NCI-H146 treated with DMSO at 0.1 percent for 48 hours (cell line): Measurements from ENCODE around the gene GFOD1.
"Not testable (repeated sequence)": the region's sequence is repeated elsewhere in the genome, so short reads cannot be mapped to it uniquely, and the experiment has no call there.

Experiments
- DNase-seq: peaks from one replicate; lab custom pipeline; 2025; ENCODE audit not compliant: unreplicated experiment; lab: John Stamatoyannopoulos, UW

The GFOD1 gene

DNA sequence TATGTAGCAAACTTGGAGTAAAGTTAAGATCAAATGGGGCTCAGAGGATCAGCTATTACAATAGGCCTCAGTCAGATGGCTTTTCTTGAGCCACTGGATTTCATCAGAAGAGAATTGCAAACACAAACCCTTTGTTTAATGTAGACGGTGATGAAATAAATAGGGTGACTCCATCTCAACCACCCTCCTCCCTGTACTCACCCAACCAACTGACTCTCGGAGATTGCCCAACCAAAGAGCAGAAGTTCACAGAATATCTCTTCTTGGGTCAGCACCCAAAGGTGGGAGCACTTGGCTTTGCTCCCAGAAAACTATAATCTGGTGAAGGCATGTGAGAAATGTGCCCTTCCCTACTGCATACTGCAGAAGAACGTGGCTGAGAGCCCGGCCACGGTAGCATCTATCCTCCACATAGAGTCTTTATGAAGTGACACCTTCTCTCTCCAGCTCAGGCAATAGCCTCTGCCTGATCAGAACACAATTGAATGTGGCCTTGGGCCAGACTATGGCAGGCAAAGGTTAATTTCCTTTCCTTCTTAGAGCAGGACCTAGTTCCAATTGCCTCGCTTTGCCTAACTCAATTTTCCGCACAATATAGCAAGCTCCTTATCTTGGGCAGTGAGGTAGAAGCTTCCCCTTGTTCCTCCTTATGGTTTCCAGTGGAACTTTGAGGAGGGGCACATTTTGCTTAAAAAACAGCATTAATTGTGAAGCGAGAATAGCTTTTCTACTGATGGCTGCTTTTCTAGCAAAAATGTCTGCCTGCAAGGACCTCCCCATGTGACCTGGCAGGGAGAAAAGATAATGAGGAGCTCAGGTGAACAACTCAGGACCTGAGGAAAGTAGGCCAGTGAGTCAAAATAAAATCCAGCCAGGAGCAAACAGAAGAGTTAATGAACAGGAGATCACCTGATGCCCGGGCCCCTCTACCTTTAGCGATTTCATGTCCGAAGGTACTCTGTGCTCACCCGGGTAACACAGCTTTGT is 79.4 kb downstream of the GFOD1 start:
- no peak for DNase-seq

DNA sequence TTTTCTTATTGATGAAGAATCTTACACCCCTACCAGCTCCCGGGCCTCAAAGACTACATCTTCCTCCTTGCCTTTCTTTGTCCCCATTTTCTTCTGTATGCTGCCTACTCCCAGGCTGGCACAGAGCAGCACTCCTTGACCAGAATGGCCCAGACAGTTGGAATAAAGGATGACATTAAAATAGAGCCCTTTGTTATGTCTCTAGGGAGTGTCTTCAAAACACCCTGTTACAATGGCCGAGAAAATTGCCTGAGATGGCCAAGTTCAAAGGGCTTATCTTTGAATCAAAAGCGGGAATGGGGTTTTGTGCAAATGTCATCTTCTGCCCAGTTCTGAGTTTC is 80.1 kb downstream of the GFOD1 start:
- DNase-seq, result no peak

DNA sequence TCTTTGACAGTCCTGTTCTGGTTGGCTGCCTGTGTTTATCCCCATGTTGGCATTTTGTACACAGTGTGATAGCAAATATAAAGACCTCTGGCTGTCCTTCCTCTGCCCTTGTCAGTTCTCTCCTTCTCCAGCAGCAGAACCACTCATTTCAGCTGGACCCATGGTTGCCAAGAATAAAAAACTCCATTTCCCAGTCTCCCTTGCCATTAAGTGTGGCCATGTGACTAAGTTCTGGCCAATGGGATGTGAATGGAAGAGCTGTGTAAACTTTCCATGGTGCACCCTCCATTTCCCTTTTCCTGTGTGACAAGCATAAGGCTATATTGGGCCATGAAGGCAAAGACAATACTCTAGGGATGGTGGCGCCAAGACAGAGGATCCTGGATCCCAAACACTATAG is 80.6 kb downstream of the GFOD1 start:
- no peak for DNase-seq

DNA sequence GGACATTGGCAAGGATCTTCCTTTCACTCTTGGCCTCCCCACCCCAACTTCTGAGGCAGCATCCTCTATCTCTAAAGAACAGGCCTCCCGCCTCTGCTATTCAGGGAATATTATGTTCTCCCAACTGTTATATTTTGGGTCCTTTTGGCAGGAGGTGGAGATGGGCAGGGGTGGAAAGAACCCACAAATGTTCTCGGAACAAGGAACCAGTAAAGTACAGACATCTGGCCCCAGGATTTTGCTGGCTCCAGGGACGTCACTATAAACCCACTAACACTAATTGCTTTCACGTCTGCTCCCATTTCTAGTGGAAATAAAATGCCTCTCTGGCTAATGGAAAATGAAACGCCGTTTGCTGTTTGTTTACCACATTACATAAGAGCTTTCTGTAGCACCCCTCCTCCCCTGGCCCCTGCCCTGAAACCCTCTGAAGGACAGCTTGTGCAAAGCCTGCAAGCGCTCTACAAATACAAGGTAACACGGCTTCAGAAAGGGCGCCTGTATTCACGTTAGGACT is 81.4 kb downstream of the GFOD1 start:
- DNase-seq, result no peak

DNA sequence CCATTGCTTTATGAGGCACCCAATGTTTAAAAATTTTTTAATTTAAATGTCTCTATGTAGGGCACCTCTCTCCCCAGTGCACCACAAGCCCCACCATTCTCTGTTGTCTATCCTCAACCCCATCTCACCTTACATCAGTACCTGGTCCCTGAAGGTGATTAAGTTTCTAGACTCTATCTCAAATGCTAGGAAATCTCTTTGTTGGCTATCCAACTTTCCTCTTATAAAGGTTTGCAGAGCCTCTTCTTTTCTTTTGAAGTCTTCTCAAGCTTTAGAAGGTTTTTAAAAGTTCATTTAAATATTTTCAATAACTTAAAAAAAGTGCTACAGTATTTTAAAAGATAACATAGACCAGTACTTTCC is 82.5 kb downstream of the GFOD1 start:
- no peak for DNase-seq

DNA sequence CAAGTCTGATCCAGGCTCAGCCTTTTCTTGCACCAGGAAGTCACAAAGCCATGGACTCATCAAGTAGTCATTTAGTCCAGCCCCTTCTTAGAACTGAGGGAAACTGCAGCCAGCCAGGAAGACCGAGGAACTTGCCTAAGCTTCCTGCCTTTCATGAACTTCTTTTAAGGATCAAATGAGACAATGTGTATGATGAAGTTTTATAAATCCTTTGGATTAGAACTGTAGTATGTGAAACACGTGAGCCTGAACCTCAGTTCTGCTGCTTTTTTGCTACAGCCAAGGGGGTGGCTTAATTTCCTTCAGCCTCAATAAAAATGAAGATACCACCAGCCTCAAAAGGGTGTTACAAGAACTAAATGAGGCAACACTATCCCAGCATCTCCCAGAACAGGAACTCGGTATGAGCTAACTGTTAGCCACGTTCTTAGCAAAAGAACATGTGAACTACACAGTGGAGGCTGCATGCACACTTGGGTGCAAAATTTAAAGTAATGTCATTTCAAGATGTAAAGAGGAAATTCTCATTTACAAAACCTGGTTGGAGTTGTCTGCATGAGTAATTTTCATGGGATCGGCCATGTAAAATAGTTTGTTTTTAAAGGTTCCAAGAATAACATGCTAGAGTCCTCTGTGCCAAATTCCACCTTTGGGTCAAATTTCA is 83.0 kb downstream of the GFOD1 start:
- DNase-seq, result no peak

DNA sequence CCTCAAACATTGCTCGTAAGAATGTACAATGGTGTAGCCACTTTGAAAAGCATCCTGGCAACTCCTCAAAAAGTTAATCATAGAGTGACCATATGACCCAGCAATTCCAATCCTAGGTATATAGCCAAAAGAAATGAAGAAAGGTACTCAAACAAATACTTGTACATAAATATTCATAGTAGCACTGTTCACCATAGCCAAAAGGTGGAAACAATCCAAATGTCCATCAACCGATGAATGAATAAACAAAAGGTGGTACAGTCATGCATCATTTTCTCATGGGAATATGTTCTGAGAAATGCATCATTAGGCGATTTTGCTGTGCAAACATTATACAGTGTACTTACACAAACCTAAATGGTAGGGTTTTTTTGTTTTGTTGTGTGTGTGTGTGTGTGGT is 84.7 kb downstream of the GFOD1 start:
- no peak for DNase-seq

DNA sequence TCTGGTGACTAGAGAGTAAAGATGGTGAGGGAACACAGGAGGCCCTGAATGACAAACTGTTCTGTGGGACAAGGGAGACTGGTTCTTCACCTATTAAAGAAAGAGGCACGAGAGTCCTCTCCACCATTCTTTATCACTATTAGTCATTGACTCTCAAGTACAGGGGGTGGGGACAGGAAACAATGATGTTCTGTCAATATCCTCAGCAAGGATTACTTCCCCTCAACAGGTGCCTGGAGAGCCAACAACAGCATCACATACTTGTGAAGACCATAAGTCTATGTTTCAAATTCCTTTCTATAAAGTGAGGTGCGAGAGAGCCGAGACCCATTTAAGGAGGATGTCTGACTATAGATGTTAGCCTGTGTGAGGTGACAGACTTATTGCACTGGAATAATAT is 86.6 kb downstream of the GFOD1 start:
- no peak for DNase-seq

DNA sequence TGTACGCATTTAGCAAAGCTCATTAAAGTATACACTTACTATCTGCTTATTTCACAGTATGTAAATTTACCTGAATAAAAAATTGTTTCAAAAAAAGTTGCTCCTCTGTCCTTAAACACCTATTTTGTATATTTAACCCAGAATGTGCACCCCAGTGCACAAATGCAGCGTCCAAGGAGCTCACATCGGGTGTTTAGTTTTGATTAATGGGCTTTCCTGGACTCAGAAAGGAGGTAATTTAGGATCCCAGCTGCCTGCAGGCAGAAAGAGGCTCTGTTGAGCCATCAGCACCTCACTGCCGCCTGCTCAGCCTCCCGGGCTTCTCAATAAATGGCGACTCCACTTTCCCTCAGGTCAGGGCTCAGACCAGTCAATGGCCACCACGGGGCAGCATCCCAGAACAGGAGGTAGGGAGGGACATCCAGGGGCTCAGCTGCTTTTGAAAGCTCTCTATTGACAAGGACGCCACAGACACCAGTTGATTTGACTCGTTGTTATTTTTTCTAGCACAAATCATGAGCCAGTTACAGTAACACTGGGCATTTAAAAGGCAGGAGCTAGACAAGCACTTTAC is 88.9 kb downstream of the GFOD1 start:
- DNase-seq, result no peak

DNA sequence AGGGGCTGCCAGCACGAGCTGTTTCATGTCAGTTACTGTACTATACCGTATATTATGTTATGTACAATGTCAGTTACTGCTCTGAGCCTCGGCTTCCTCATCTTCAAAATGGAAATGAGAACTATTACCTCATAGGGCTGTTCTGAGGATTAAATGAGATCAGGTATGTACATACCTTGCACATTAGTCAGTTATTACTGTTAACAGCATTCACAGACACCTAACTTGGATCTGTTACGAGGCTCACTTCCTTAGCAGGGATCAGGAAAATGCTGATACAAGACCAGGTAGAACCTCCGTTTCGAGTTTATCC is 89.4 kb downstream of the GFOD1 start:
- DNase-seq, result no peak

DNA sequence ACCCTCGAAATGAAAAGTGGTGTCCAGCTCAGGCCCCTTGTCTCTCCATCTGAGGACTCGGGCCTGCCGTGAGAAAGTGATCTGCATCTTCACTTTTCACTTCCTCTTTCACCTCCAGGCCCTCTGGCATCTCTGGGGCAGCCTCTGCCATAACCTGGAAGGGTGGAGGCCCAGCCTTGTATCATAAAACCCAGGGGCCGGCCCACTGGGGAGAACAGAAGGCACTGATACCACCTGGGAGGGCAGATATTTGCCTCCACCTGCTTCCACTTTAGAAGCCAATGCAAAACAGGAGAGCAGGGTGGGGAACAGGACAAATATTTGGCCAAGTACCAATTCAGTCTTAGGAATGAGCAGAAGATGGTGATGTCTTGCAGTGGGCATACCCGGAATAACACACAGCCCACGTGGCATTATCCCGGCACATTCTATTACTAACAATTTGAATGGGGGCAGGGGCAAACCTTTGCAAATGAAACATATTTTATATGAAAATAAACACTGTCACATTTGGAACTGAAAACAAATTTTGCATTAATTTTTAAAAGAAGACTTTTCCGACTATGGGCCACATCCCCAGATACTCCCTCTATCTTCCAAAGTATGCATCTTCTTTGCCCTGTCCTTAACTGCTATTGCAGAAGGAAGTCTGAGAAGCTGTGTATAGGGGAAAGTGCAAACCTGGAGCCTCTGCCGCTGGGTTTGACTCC is 89.9 kb downstream of the GFOD1 start:
- no peak for DNase-seq

DNA sequence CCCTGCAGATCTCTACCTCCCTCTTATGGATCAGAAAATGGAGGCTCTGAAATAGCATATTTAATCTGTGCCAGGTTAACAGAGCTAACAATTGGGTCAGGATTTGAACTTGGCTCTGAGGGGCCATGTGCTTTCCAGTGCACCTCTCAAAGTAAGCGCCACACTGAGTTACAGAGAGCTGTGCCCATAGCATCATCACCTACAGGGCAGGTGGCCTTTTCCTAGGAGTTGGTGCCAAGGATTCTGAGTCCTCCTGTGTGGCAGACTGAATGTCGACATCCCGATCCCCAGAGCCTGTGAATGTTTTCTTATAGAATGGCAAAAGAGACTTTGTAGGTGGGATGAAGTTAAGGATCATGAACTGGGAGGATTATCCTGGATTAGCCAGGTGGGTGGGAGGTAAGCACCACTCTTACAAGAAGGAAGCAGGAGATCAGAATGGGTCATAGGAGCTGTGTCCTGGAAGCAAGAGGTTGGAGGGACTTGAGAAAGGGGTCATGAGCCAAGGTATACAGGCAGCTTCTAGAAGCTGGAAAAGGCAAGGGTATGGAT is 91.1 kb downstream of the GFOD1 start:
- DNase-seq, result no peak

DNA sequence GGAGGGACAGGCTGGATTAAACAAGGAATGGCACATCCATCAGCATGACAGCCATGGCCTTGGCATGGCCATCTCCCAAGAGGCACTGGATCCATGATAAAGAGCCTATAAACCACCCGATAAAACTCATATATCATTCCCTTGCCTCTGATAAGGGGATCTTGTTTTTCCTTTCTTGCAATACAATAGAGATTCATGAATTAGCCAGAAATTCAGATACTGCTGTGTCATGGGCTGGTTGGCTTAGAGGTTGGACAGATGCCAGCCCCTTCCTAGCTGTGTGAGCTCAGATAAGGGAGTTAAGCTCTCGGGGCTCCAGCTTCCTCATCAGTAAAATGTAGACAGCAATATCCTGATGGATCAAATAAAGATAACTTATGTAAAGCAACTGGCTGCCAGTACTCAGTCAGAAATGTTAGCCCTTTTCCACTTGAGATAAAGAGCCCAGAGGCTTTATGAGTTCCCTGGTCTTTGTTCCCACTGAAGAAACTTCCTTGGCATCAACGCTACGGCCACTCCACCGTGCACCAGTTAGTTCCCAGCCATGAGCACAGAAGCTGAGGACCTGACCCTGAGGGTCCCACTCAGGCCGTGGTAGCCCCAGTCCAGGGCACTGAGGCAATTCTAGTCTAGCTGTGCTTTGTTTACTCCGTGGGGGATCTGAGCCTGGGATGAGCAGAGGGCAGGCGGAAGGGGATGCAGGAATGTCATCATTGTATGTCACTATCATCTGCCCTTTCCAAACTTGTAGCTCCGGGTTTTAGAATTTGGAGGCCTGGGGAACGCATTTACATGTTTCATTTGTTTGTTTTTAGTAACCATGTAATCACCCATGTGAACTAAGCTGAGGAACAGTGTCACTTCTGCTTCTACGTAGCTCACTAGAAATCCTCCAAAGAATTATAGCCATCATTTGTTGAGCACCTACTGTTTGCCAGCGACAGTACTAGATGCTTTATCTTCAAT is 91.8 kb downstream of the GFOD1 start:
- DNase-seq, result no peak

DNA sequence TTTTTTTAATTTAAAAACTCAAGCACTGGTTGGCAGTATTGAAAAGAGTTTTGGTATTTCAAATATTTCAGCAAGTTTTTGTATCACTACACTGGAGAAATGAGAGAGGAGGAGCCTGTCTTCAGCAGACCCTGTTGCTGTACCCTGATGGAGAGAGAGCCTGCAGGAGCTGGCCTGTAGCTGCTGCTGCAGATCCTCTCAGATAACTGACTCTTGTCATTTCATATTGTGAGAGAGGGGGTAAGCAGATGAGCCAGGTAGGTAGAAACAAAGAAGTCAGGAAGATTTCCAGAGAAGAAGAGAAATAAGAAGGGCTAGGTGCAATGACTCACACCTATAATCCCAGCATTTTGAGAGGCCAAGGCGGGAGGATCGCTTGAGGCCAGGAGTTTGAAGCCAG is 94.9 kb downstream of the GFOD1 start:
- no peak for DNase-seq

DNA sequence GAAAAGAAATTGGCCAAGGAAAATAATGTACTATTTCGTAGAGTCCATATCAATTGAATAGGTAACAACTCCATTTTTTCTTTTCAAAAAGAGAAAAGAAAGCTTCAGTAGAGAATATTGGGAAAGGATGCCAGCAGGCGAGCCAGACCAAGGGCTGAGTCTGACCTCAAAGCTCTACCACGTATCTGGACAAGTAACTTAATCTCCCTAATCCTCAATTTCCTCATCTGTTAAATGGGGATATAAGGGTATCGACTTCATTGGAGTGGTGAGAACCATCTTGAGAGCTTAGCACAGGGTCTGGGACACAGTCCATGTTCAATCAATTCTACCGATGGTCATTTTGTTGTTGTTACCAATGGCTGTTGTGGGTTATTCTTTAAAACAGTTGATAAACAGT is 95.9 kb downstream of the GFOD1 start:
- no peak for DNase-seq

DNA sequence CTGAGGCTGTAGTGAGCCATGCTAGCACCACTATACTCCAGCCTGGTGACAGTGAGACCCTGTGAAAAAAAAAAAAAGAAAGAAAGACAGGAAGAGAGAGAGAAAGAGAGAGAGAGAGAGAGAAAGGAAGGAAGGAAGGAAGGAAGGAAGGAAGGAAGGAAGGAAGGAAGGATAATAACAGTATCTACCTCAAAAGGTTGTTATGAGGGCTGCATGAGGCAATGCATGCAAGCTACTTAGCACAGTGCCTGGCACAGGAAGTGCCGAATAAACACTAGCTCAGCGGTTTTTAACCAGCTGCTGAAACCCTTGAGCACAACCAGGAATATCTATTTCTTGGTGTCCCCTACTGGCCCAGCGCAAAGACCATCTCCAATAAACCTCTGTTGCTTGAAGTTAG is 96.7 kb downstream of the GFOD1 start:
- no peak for DNase-seq

DNA sequence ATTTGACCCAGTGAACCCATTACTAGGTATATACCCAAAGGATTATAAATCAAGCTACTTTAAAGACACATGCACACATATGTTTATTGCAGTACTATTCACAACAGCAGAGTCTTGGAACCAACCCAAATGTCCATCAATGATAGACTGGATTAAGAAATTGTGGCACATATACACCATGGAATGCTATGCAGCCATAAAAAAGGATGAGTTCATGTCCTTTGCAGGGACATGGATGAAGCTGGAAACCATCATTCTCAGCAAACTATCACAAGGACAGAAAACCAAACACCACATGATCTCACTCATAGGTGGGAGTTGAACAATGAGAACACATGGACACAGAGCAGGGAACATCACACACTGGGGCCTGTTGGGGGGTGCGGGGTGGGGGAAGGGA is 98.2 kb downstream of the GFOD1 start:
- not testable (repeated sequence) for DNase-seq

DNA sequence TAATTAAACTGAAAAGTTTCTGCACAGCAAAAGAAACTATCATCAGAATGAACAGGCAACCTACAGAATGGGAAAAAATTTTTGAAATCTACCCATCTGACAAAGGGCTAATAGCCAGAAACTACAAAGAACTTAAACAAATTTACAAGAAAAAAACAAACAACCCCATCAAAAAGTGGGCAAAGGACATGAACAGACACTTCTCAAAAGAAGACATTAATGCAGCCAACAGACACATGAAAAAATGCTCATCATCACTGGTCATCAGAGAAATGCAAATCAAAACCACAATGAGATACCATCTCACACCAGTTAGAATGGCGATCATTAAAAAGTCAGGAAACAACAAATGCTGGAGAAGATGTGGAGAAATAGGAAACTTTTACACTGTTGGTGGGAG is 98.6 kb downstream of the GFOD1 start:
- DNase-seq, result not testable (repeated sequence)

DNA sequence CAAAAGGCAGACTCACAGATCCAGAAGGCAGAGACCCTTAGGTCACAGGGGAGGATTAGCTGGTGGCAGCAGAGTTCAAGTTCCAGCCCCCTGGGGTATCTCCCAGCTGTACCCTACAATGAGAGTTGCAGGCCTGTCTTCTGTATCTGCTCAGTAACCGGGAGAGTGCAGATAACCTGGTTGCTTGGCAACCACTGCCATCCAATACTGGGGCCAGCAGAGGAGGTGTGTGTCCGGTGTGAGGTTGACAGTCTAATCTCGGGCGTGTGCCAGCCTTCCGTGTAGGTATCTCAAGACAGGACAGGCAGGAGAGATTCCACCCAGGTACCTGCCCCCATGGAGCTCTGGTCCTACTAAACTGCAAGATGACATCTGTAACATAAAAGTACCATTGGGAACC is 102.4 kb downstream of the GFOD1 start:
- no peak for DNase-seq

DNA sequence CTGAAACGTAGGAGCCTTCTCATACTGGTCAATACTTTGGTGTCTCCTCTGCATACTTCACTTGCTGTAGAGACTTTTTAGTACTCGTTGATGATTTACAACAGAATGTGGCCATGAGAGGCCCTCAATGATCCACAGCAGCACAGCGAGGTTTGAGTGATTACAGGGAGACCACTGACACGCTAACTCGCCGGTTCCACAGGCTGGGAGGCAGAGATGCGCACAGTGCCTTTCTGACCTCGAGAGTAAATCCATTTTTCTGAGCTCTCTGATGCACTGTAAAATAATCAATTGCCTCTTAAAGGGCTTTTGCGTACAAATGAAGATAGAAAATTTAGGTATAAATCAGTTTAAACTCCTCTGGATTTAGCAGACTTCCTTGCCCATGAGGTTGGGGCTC is 102.9 kb downstream of the GFOD1 start:
- DNase-seq, result no peak
